Hepatocyte (in vitro differentiated cells): ENCODE results near the gene SLC4A1AP.
A peak's percentile ranks its signal among the peaks of the same experiment; 100 is the strongest.

Experiments used
- EZH2 ChIP-seq: fragments of 200-600 bp; sonication (generic); IDR thresholded peaks from 2 replicates; pipeline ENCODE4 v1.6.1; 2016; ENCODE audit warnings: antibody characterized with exemption, mild to moderate bottlenecking, borderline replicate concordance
- EZH2phosphoT487 ChIP-seq: fragments of 200-600 bp; sonication (generic); IDR thresholded peaks from one replicate; pipeline ENCODE4 v1.6.1; 2018; ENCODE audit warnings: antibody characterized with exemption, mild to moderate bottlenecking, low read depth, moderate library complexity; ENCODE audit not compliant: unreplicated experiment, severe bottlenecking
- TF ChIP-seq, protein P1 (sequence below): fragments of 200-600 bp; sonication (generic); IDR thresholded peaks from 2 replicates; pipeline ENCODE4 v1.5.1; 2016; ENCODE audit warnings: antibody characterized with exemption, mild to moderate bottlenecking; ENCODE audit not compliant: poor library complexity

DNA sequence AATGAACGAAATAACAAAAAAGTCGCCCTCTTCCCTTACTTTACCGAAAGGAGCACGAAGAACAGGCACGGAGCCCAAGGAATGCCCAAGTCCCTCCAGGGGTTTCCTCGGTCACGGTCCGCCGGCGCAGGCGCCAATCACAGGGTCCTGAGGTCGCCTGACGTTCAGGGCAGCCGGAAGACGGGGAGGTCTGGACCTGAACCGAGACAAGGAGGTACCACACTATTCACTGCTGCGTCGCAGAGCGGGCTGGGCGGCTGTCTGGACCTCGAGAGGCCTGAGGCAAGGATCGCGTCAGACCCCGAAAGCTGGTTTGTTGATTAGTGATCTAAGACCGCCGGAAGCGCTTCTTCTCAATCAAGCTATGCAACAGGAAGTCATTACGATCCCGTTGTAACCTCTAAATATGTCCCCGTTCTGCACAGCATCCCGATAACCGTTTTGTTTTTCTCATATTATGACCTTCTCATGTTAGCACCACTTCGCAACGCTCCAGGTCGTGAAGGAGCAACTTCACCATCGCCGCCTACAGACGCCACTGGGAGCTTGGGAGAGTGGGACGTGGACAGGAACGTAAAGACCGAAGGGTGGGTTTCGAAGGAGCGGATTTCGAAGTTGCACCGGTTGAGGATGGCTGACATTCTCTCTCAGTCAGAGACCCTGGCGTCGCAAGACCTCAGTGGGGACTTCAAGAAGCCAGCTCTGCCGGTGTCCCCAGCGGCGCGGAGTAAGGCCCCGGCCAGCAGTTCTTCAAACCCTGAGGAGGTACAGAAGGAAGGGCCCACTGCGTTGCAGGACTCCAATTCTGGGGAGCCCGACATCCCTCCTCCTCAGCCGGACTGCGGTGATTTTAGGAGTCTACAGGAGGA, at the start of gene SLC4A1AP, which contains the start of gene SUPT7L:
- TF ChIP-seq, protein P1, sequence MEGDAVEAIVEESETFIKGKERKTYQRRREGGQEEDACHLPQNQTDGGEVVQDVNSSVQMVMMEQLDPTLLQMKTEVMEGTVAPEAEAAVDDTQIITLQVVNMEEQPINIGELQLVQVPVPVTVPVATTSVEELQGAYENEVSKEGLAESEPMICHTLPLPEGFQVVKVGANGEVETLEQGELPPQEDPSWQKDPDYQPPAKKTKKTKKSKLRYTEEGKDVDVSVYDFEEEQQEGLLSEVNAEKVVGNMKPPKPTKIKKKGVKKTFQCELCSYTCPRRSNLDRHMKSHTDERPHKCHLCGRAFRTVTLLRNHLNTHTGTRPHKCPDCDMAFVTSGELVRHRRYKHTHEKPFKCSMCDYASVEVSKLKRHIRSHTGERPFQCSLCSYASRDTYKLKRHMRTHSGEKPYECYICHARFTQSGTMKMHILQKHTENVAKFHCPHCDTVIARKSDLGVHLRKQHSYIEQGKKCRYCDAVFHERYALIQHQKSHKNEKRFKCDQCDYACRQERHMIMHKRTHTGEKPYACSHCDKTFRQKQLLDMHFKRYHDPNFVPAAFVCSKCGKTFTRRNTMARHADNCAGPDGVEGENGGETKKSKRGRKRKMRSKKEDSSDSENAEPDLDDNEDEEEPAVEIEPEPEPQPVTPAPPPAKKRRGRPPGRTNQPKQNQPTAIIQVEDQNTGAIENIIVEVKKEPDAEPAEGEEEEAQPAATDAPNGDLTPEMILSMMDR: peak; percentile 9
- TF ChIP-seq EZH2 (no peak), EZH2phosphoT487 (no peak)
